ENCODE results near the gene SLC35E4. TPM values are rescaled to one million over a fixed set of nuclear protein-coding genes. Genes with fewer than 3 reads are reported as not detected.
"Not testable (repeated sequence)": the region's sequence is repeated elsewhere in the genome, so short reads cannot be mapped to it uniquely, and the experiment has no call there.

The SLC35E4 gene
- total RNA-seq: 10 to 100 TPM in 1 of 4 donors, 1 to 10 TPM in 3; 6.1 to 15.0 (median 7.3) TPM

DNA sequence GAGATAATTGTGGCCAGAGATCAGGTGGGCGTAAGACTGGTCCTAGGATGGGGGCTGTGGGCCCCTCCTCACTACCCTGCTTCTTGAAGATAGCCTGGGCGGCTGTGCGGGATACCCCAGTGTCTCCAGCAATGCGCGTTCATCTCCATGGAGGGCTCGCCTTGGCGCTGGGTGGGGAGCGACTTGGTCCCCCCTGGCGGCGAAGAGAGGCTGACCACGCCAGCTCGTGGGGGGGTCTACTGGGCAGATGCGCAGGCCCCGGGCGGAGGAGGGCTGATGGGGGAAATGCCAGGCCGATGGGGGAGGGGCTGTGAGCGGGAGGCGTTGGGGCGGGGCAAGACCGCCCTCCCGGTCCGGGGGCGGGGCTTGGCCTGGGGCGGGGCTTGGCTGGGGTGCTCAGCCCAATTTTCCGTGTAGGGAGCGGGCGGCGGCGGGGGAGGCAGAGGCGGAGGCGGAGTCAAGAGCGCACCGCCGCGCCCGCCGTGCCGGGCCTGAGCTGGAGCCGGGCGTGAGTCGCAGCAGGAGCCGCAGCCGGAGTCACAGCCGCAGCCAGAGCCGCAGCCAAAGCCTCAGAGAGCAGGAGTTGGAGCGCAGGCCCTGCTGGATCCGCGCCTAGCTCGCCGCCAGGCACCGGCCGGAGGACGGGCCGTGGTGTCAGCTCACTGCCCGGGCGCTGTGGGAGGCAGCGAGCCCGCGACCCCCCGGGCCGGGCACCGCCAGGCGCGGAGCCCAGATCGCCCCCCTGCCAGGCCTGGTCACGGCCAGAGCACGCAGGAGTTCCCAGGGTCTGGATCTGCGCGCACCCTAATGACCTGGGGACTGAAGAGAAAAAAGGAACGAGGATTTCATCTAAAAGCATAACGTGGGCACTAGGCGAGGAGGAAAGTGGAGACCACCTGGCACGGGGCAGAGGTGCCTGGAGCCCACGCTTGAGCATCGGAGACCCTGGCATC is at the start of gene SLC35E4:
TSS of gene SLC35E4 (plus strand) at position 509 of the 953 bp plus-strand sequence. CDS start 670 bp downstream, outside the sequence.
- Histone ChIP-seq H3K4me1 (peaks cover 0 to 40% (median 28%) of the 10 kb centered on the region in 4 donors), H3K36me3 (no peaks in the 10 kb centered on the region), H3K4me3 (peak within 1 kb of the TSS; percentile 52 to 90 (median 58)), H3K27ac (peak within 1 kb of the TSS; percentile 86 to 97 (median 92)), H3K9me3 (no peaks in the 10 kb centered on the region), H3K27me3 (no peaks in the 10 kb centered on the region)
- 1% methylated on average over 52 to 67 of the region's 75 CpGs for WGBS, 2 donors
- peak; percentile 93 to 96 for DNase-seq (ENCODE audit: low spot score in 2 of 2)
- TF ChIP-seq CTCF (IDR thresholded peaks at IDR 0.05) (peak in 1 of 5 experiments; percentile 43), EP300 (IDR thresholded peaks at IDR 0.05) (peak in 1 of 2 donors; percentile 49), POLR2A (IDR thresholded peaks at IDR 0.05) (peak; percentile 32 to 68)

DNA sequence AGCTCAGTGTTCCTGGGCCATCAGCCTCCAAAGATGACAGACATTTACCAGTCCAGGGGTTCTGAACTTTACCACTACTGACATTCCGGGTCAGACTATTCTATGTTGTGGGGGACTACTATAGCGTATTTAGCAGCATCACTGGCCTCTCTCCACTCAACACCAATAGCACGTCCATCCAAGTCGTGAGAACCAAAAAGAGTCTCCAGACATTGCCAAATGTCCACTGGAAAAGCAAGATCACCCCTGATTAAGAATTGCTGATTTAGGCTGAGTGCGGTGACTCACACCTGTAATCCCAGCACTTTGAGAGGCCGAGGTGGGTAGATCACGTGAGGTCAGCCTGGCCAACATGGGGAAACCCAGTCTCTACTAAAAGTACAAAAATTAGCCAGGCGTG is 49.2 kb upstream of the SLC35E4 start:
- H3K36me3 ChIP-seq: peaks cover 0 to 78% (median 66%) of the 10 kb centered on the region in 3 donors
- whole genome bisulfite sequencing, 2 donors: 95% methylated on average over 8 of the region's 8 CpGs
- peaks cover 8 to 50% (median 20%) of the 10 kb centered on the region in 4 donors for H3K4me1 ChIP-seq
- no peak for DNase-seq (ENCODE audit: low spot score in 2 of 2)
- no peak overlapping the region for H3K4me3 ChIP-seq
- H3K27me3 ChIP-seq: no peaks in the 10 kb centered on the region
- no peak for TF ChIP-seq EP300 (IDR thresholded peaks at IDR 0.05)
- TF ChIP-seq POLR2A (IDR thresholded peaks at IDR 0.05): no peak
- no peak for TF ChIP-seq CTCF (IDR thresholded peaks at IDR 0.05)
- H3K27ac ChIP-seq: no peak overlapping the region
- H3K9me3 ChIP-seq: no peaks in the 10 kb centered on the region

DNA sequence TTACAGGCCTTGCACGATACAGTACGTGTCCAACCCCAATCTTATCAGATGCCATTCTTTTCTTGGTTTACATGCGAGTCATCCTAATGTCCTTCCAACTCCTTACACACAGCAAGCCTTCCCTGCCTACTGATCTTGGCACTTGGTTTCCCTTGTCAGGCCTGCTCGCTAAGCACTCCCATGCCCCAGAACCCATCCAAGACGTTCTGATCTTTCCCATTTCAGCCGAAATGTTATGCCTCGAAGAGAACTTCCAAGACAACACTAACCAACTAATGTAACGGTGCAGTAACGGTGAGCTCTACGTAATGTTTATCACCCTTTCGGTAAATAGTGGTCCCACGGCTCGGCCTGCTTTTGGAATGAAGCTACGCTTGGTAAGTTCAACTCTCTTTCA is 44.4 kb upstream of the SLC35E4 start:
- Histone ChIP-seq H3K4me3 (peak overlapping the region; percentile 57 to 93 (median 76)), H3K9me3 (no peaks in the 10 kb centered on the region), H3K27ac (peak overlapping the region; percentile 50 to 91 (median 83)), H3K27me3 (no peaks in the 10 kb centered on the region), H3K4me1 (peaks cover 8 to 26% (median 15%) of the 10 kb centered on the region in 4 donors), H3K36me3 (peaks cover 0 to 31% (median 30%) of the 10 kb centered on the region in 3 donors)
- no peak for TF ChIP-seq CTCF (IDR thresholded peaks at IDR 0.05)
- TF ChIP-seq POLR2A (IDR thresholded peaks at IDR 0.05): no peak
- no peak for TF ChIP-seq EP300 (IDR thresholded peaks at IDR 0.05)
- WGBS, 2 donors: 3 to 4% methylated on average over 14 of the region's 14 CpGs
- DNase-seq (ENCODE audit: low spot score in 2 of 2): no peak

- Histone ChIP-seq H3K36me3 (peaks cover 0 to 25% (median 24%) of the 10 kb centered on the region in 3 donors), H3K27me3 (no peaks in the 10 kb centered on the region), H3K4me1 (peaks cover 8 to 26% (median 15%) of the 10 kb centered on the region in 4 donors), H3K27ac (peak within 1 kb of the TSS; percentile 50 to 91 (median 83)), H3K9me3 (no peaks in the 10 kb centered on the region), H3K4me3 (peak within 1 kb of the TSS; percentile 57 to 93 (median 76))
- peak in 1 of 5 experiments; percentile 44 for TF ChIP-seq CTCF (IDR thresholded peaks at IDR 0.05)
- TF ChIP-seq POLR2A (IDR thresholded peaks at IDR 0.05): peak in 1 of 2 donors; percentile 24
- peak; percentile 80 to 94 for TF ChIP-seq EP300 (IDR thresholded peaks at IDR 0.05)
- DNase-seq (ENCODE audit: low spot score in 2 of 2): peak; percentile 83 to 95
- WGBS, 2 donors: 0% methylated on average over 43 to 49 of the region's 49 CpGs
Observed at GRCh38 chr22:30591588-30592359, 43.8 kb upstream of the SLC35E4 start, which contains the start of gene PES1. TSS of gene PES1 (minus strand) at chr22:30591910. CDS start at chr22:30591833, 77 bp downstream.

- peak overlapping the region in 3 of 4 donors; percentile 50 to 91 (median 85) for H3K27ac ChIP-seq
- not testable (repeated sequence) for H3K9me3 ChIP-seq; H3K27me3 ChIP-seq; DNase-seq (ENCODE audit: low spot score in 2 of 2)
- peaks cover 8 to 26% (median 15%) of the 10 kb centered on the region in 4 donors for H3K4me1 ChIP-seq
- peaks cover 0 to 19% (median 18%) of the 10 kb centered on the region in 3 donors for H3K36me3 ChIP-seq
- 34 to 36% methylated on average over 18 of the region's 18 CpGs for WGBS, 2 donors
- peak overlapping the region; percentile 57 to 93 (median 76) for H3K4me3 ChIP-seq
Observed at GRCh38 chr22:30592360-30592713, 43.2 kb upstream of the SLC35E4 start.

Measured in tibial nerve (tissue), 4 donors.